Right lobe of liver (tissue), 6 donors: Measurements from ENCODE around the gene PRKAR1B. TPM values are rescaled to one million over a fixed set of nuclear protein-coding genes. Genes with fewer than 3 reads are reported as not detected.

Source experiments
- ATAC-seq, 4 donors: fragments of 200-7000 bp; cut with Tn5 transposase; one replicate each; pipeline ENCODE4 v1.9.1; 2020; ENCODE audit warnings: mild to moderate bottlenecking in 4 of 4, moderate library complexity in 4 of 4
- DNase-seq, 3 donors: peaks; one replicate each; pipeline ENCODE4 v3.0.0-alpha.2; 2020
- H3K27ac ChIP-seq, 3 donors: fragments of 200-600 bp; one replicate each; pipeline ENCODE4 v1.8.0; 2022
- H3K27me3 ChIP-seq, 2 donors: fragments of 200-600 bp; one replicate each; pipeline ENCODE4 v1.8.0; 2022
- H3K36me3 ChIP-seq, 4 donors: fragments of 200-600 bp; sonication (generic) in 1 of 4; one replicate each; pipeline versions ENCODE4 v1.5.1 to v1.8.0; 2017 to 2022; ENCODE audit warnings: control low read depth in 1 of 4
- H3K4me1 ChIP-seq, 4 donors: fragments of 200-600 bp; sonication (generic) in 1 of 4; one replicate each; pipeline versions ENCODE4 v1.5.1 to v1.8.0; 2017 to 2022; ENCODE audit warnings: control low read depth in 1 of 4
- H3K4me3 ChIP-seq, 3 donors: fragments of 200-600 bp; one replicate each; pipeline ENCODE4 v1.8.0; 2022
- H3K9me3 ChIP-seq, 4 donors: fragments of 200-600 bp; sonication (generic) in 1 of 4; one replicate each; pipeline versions ENCODE4 v1.5.1 to v1.8.0; 2017 to 2022; ENCODE audit warnings: control low read depth in 1 of 4
- CTCF ChIP-seq, 4 donors: fragments of 200-600 bp in 3 of 4; fragments of 450-650 bp in 1 of 4; IDR thresholded peaks; one replicate each; pipeline versions ENCODE4 v1.5.1 to v1.8.0; 2016 to 2022; ENCODE audit warnings: antibody characterized with exemption in 4 of 4, mild to moderate bottlenecking in 2 of 4
- POLR2A ChIP-seq: fragments of 450-650 bp; IDR thresholded peaks from one replicate; pipeline ENCODE4 v1.6.1; 2017; ENCODE audit warnings: antibody characterized with exemption, mild to moderate bottlenecking
- WGBS: methylation state at CpG from one replicate; pipeline ENCODE4 v1.1.6; 2018; ENCODE audit warnings: low coverage, low lambda C conversion rate; ENCODE audit not compliant: insufficient coverage; ENCODE audit errors: missing lambda C conversion rate; 5-methylcytosine and 5-hydroxymethylcytosine counted together
- intact Hi-C, 2 donors: fragments of 100-400 bp; cut with DNase I; formaldehyde crosslinking; loops; one replicate each; pipeline versions ENCODE4 v1.11.2 to v1.14.1; 2022
- total RNA-seq, 6 experiments: library from RNA; depleted of rRNA in 2 of 6; stranded (reverse); fragments of >200 nt in 2 of 6; fragmentation: NEBNext Ultra II Directional in 3 of 6; extraction: Animal tissue kit (Norgen Biotek cat#: 25700) in 3 of 6; gene quantifications; one replicate each; pipeline versions ENCODE4 v1.1.0 to v1.2.4, GENCODE V29; 2016 to 2023
- donor health status: DM: no; HTN: yes; CAD: no.
- donor health status: DM: no; HTN: no; CAD: no.
- donor health status: DM: no; HTN: no; CAD: no.
- donor health status: DM: no; HTN: yes; CAD: no.
- donor health status: DM: no; HTN: yes; CAD: no.

Gene PRKAR1B
- total RNA-seq, 6 experiments from 2014 or later = 4.7 to 20.8 (median 11.3) TPM

DNA sequence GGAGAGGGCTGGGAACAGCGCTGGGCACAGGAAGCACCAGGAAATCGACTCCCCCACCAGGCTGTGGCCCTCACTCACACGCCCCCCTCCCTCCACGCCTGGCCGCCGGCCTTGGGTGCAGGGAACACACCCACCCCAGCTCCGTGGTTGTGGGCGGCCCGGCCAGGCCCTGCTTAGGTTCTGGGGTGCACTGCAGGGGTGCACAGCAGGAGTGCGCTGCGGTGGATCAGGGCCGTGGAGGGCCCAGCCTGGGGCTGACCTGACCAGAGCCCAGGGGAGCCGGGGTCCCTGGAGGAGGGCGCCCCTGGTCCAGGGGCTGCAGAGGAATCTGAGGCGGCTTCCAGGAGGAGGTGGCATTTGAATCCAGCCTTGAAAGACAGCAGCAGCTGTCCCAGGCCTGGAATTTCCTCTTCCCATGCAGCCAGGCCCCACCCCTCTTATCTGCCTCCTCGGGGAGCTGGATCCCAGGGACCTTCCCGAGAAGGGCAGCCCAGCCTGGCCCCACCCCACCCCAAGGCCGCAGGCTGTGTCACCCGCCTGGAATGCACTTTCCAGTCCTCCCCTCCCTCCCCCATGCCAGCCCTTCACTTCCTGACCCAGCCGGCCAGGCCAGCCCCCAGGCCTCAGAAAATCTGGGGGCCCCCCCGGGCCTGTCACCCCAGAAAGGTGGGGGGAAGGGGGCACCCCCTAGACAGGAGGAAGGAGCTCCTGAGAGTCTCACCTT, 189.0 kb downstream of the PRKAR1B start:
- peak; percentile 22 to 67 (median 40) for ATAC-seq
- no peak for TF ChIP-seq POLR2A
- no peak for TF ChIP-seq CTCF (IDR thresholded peaks at IDR 0.05)
- no peak for DNase-seq
- Histone ChIP-seq H3K4me3 (no peak overlapping the region), H3K9me3 (no peaks in the 10 kb centered on the region), H3K27ac (no peak overlapping the region), H3K27me3 (no peaks in the 10 kb centered on the region), H3K4me1 (no peaks in the 10 kb centered on the region), H3K36me3 (no peaks in the 10 kb centered on the region)
- WGBS = no CpG with 5 or more reads among the region's 21 CpGs
- intact Hi-C loops = no loop called here

DNA sequence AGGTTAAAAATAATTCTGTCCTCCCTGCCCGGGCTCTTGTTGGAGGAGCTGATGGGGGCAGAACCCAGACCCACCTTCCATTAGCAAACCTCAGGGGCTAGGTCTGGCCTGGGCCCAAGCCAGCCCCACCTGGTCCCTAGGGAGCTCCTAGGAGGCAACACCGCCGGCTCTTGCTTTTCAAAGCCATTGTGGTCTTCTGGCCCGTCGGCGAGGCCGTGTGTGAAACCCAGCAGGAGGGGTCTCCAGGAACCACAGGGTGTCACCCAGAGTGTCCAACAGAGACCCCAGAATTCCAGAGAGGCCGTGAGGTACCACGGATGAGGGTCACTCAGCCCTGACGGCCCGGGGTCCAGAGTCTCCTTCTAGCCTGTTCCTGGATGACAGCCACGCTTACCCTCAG, 190.8 kb downstream of the PRKAR1B start:
- Histone ChIP-seq H3K9me3 (no peaks in the 10 kb centered on the region), H3K27me3 (no peaks in the 10 kb centered on the region), H3K4me1 (no peaks in the 10 kb centered on the region), H3K27ac (no peak overlapping the region), H3K4me3 (no peak overlapping the region), H3K36me3 (no peaks in the 10 kb centered on the region)
- intact Hi-C loops = no loop called here
- no peak for DNase-seq
- no peak for TF ChIP-seq POLR2A
- no peak for TF ChIP-seq CTCF (IDR thresholded peaks at IDR 0.05)
- ATAC-seq = no peak
- 81% methylated on average over 8 of the region's 12 CpGs for WGBS

DNA sequence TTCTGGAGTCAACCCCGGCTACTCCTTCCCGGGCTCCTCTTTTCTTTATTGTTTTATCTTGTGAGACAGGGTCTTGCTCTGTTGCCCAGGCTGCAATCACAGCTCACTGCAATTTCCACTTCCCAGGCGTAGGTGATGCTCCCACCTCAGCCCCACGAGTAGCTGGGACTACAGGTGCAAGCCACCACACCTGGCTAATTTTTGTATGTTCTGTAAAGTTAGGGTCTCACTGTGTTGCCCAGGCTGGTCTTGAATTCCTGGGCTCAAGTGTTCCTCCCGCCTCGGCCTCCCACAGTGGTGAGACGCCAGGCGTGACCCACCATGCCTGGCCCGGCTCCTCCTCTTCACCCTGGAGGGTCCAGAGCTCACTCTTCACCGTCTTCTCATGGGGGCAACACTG, 192.1 kb downstream of the PRKAR1B start:
- ATAC-seq = no peak
- Histone ChIP-seq H3K4me3 (no peak overlapping the region), H3K27ac (no peak overlapping the region), H3K36me3 (no peaks in the 10 kb centered on the region), H3K9me3 (no peaks in the 10 kb centered on the region), H3K27me3 (no peaks in the 10 kb centered on the region), H3K4me1 (no peaks in the 10 kb centered on the region)
- intact Hi-C loops = no loop called here
- WGBS = 93% methylated on average over 5 of the region's 10 CpGs
- DNase-seq = no peak
- TF ChIP-seq POLR2A (no peak), CTCF (IDR thresholded peaks at IDR 0.05) (no peak)

DNA sequence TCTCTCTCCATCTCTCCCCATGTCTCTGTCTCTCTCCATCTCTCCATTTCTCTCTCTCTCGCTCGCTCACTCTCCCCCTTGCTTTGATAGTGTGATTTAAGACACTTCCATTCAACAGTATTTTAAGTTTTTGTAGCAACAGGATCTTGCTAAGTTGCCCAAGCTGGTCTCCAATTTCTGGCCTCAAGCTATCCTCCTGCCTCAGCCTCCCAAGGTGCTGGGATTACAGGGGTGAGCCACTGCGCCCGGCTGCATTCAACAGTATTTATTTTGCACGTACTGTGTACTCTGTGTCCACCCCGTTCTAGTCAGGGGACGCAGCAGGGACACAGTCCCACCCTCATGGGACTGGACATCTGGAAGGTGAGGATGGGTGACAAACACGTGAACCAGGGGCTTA, 193.0 kb downstream of the PRKAR1B start:
- intact Hi-C loops = no loop called here
- Histone ChIP-seq H3K27me3 (no peaks in the 10 kb centered on the region), H3K9me3 (no peaks in the 10 kb centered on the region), H3K4me3 (no peak overlapping the region), H3K36me3 (no peaks in the 10 kb centered on the region), H3K4me1 (no peaks in the 10 kb centered on the region), H3K27ac (no peak overlapping the region)
- TF ChIP-seq CTCF (IDR thresholded peaks at IDR 0.05) (no peak), POLR2A (no peak)
- DNase-seq (no peak), ATAC-seq (no peak)
- WGBS = 85% methylated on average over 8 of the region's 8 CpGs
